AG09309 (cell line): ENCODE measurements around the gene ACAP2.

Experiments used
- DNase-seq: peaks from one replicate; pipeline ENCODE4 v3.0.0-alpha.2; 2010; ENCODE audit warnings: low read depth
- H3K4me3 ChIP-seq: 2 replicates; pipeline ENCODE4 v1.5.1; 2011; ENCODE audit warnings: mild to moderate bottlenecking, low read depth, low read length, moderate library complexity; ENCODE audit not compliant: control insufficient read depth
- TF ChIP-seq, protein P1 (sequence below): IDR thresholded peaks from 2 replicates; pipeline ENCODE4 v1.5.1; 2011; ENCODE audit warnings: mild to moderate bottlenecking, low read depth, low read length, inconsistent platforms; ENCODE audit not compliant: insufficient read depth, control insufficient read depth; ENCODE audit errors: missing control alignments

The ACAP2 gene

GRCh38 chr3:195451373-195452015 is 8.7 kb upstream of the ACAP2 start:
- no peak overlapping the region for H3K4me3 ChIP-seq
- TF ChIP-seq, protein P1, sequence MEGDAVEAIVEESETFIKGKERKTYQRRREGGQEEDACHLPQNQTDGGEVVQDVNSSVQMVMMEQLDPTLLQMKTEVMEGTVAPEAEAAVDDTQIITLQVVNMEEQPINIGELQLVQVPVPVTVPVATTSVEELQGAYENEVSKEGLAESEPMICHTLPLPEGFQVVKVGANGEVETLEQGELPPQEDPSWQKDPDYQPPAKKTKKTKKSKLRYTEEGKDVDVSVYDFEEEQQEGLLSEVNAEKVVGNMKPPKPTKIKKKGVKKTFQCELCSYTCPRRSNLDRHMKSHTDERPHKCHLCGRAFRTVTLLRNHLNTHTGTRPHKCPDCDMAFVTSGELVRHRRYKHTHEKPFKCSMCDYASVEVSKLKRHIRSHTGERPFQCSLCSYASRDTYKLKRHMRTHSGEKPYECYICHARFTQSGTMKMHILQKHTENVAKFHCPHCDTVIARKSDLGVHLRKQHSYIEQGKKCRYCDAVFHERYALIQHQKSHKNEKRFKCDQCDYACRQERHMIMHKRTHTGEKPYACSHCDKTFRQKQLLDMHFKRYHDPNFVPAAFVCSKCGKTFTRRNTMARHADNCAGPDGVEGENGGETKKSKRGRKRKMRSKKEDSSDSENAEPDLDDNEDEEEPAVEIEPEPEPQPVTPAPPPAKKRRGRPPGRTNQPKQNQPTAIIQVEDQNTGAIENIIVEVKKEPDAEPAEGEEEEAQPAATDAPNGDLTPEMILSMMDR = no peak
- no peak for DNase-seq

- DNase-seq = peak; percentile 74
- TF ChIP-seq, protein P1 = no peak
- H3K4me3 ChIP-seq = no peak overlapping the region
These were observed 8.0 kb upstream of the ACAP2 start for GRCh38 chr3:195450731-195451229.

DNA sequence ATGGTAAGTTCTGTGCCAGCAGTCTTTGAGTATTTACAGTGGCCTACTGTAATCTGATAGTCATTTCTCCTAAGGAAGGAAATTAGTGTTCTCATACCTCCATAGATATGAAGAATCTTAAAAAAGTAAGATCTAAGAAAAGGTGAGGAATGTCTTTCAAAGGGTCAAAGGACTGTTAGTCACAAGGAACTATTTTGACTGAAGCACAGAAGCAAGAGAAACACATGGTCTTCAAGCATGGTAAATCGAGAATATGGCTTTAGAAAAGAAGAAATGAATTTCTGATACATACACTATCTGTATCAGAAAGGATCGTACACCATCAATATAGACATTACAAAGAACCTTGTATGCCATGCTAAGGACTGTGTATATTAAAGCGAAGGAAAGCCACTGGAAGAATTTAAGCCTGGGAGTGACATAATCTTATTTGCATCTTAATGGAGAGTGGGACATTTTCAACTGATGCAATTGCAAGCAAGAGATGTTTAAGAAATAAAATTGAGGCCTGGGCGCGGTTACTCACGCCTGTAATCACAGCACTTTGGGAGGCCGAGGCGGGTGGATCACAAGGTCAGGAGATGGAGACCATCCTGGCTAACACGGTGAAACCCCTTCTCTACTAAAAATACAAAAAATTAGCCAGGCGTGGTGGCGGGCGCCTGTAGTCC is 5.5 kb upstream of the ACAP2 start:
- no peak for DNase-seq
- no peak overlapping the region for H3K4me3 ChIP-seq
- TF ChIP-seq, protein P1 = no peak

GRCh38 chr3:195447201-195447600 is 4.4 kb upstream of the ACAP2 start:
- no peak for DNase-seq
- no peak overlapping the region for H3K4me3 ChIP-seq
- TF ChIP-seq, protein P1 = no peak

DNA sequence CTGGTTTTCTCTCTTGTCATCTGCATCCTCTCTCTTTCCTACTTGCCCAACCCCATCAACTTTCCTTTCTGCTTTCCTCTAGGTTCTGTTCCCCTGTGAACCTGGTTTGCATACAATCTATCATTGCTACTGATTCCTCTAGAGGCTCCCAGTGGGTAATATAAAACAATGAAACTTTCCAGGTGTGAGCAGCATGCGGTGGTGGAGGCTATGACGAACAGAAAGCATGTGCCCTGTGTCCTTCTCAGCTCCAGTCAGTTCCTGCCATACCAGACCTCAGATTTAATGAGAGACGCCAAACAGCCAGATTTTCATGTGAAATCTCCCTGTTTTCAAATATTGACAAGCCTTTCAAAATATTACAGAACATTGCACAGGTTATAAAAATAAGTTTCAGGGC is 3.5 kb upstream of the ACAP2 start:
- TF ChIP-seq, protein P1 = no peak
- no peak overlapping the region for H3K4me3 ChIP-seq
- no peak for DNase-seq

- TF ChIP-seq, protein P1 = no peak
- no peak overlapping the region for H3K4me3 ChIP-seq
- DNase-seq = no peak
These were observed 3.1 kb upstream of the ACAP2 start for GRCh38 chr3:195445885-195446284.
